Calu3 (cell line): ENCODE data around the gene RCCD1. TPM values are rescaled to one million over a fixed set of nuclear protein-coding genes. Genes with fewer than 3 reads are reported as not detected.
"Not testable (repeated sequence)": the region's sequence is repeated elsewhere in the genome, so short reads cannot be mapped to it uniquely, and the experiment has no call there.

Experiments
- BruUV-seq: library from RNA; stranded (reverse); fragments of 400-500 nt; replicated peaks from 2 replicates; lab custom pipeline; 2021; lab: Mats Ljungman, UMichigan
- CTCF ChIA-PET: fragments of 300-600 bp; sonication (Branson Sonifier 250); formaldehyde crosslinking; loops from one replicate; lab custom pipeline; 2022; ENCODE audit warnings: antibody characterized with exemption; lab: Charles Lee
- DNase-seq: peaks from one replicate; pipeline ENCODE4 v3.0.0; 2022
- H3K27ac Mint-ChIP-seq: one replicate; pipeline ENCODE4 v1.8.0; 2022; ENCODE audit warnings: mixed read lengths; ENCODE audit not compliant: unreplicated experiment
- H3K27me3 Mint-ChIP-seq: one replicate; pipeline ENCODE4 v1.8.0; 2022; ENCODE audit warnings: mixed read lengths; ENCODE audit not compliant: unreplicated experiment
- H3K36me3 Mint-ChIP-seq: one replicate; pipeline ENCODE4 v1.8.0; 2022; ENCODE audit warnings: mild to moderate bottlenecking, moderate library complexity, mixed read lengths; ENCODE audit not compliant: insufficient read depth, unreplicated experiment
- H3K4me1 Mint-ChIP-seq: one replicate; pipeline ENCODE4 v1.8.0; 2022; ENCODE audit warnings: mild to moderate bottlenecking, low read depth, mixed read lengths; ENCODE audit not compliant: unreplicated experiment
- H3K4me3 Mint-ChIP-seq: one replicate; pipeline ENCODE4 v1.8.0; 2022; ENCODE audit warnings: mild to moderate bottlenecking, low read depth, moderate library complexity, mixed read lengths; ENCODE audit not compliant: unreplicated experiment
- H3K9me3 Mint-ChIP-seq: one replicate; pipeline ENCODE4 v1.8.0; 2022; ENCODE audit warnings: low read depth, mixed read lengths; ENCODE audit not compliant: unreplicated experiment
- intact Hi-C: fragments of 100-400 bp; cut with micrococcal nuclease; formaldehyde crosslinking; loops from one replicate; pipeline ENCODE4 v1.10.0; 2022; ENCODE audit not compliant: unreplicated experiment
- total RNA-seq: library from RNA; stranded (reverse); gene quantifications from 2 replicates; pipeline ENCODE4 v1.2.3, GENCODE V29; 2022
- TF ChIP-seq, protein P1 (sequence below): fragments of 200-600 bp; IDR thresholded peaks from one replicate; pipeline ENCODE4 v1.8.0; 2022; ENCODE audit warnings: antibody characterized with exemption; ENCODE audit not compliant: unreplicated experiment

RCCD1 gene
- total RNA-seq, 1 experiment from 2014 or later = 42.6 TPM

DNA sequence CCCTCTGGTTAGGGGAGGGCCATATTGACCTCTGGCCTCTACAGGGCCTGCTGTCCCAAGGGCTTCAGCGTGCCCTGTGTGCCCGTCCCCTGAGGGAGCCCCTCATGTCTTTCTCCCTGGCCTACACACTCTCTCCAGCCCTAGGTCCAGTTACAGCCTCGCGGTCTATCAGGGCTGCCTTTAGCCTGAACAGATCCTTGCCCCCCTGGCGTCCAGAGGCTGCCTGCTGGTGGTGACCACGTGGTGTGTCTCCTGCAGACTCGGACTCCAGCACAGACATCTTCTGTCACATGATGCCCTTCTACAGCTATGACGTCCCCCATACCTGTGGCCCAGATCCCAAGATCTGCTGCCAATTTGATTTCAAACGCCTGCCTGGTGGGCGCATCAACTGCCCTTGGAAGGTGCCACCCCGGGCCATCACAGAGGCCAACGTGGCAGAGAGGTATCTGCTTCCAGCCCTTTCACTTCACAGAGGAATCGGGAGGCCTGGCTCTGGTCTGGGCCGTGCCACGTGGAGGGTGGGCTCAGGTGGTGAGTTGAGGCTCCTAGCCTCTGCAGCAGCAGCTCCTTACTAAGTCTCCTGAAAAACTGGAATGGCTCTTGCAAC, 47.5 kb upstream of the RCCD1 start:
- H3K4me1 Mint-ChIP-seq = no peaks in the 10 kb centered on the region

GRCh38 chr15:90907838-90908507, 46.7 kb upstream of the RCCD1 start:
- H3K4me3 Mint-ChIP-seq = no peak overlapping the region
- no TSS peak for BruUV-seq
- no peak overlapping the region for H3K27ac Mint-ChIP-seq
- H3K36me3 Mint-ChIP-seq = peaks cover 26% of the 10 kb centered on the region
- no peak for DNase-seq
- TF ChIP-seq, protein P1, sequence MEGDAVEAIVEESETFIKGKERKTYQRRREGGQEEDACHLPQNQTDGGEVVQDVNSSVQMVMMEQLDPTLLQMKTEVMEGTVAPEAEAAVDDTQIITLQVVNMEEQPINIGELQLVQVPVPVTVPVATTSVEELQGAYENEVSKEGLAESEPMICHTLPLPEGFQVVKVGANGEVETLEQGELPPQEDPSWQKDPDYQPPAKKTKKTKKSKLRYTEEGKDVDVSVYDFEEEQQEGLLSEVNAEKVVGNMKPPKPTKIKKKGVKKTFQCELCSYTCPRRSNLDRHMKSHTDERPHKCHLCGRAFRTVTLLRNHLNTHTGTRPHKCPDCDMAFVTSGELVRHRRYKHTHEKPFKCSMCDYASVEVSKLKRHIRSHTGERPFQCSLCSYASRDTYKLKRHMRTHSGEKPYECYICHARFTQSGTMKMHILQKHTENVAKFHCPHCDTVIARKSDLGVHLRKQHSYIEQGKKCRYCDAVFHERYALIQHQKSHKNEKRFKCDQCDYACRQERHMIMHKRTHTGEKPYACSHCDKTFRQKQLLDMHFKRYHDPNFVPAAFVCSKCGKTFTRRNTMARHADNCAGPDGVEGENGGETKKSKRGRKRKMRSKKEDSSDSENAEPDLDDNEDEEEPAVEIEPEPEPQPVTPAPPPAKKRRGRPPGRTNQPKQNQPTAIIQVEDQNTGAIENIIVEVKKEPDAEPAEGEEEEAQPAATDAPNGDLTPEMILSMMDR = no peak
- no peaks in the 10 kb centered on the region for H3K27me3 Mint-ChIP-seq
- CTCF ChIA-PET = no interaction called here
- intact Hi-C loops = no loop called here
- H3K4me1 Mint-ChIP-seq = no peaks in the 10 kb centered on the region
- H3K9me3 Mint-ChIP-seq = no peaks in the 10 kb centered on the region

More for the DNA sequence above, 47.5 kb upstream of the RCCD1 start:
- TF ChIP-seq, protein P1 = no peak
- no peak for DNase-seq
- intact Hi-C loops = no loop called here
- CTCF ChIA-PET = no interaction called here
- Mint-ChIP-seq H3K36me3 (peaks cover 26% of the 10 kb centered on the region), H3K27ac (no peak overlapping the region), H3K9me3 (no peaks in the 10 kb centered on the region), H3K4me3 (no peak overlapping the region), H3K27me3 (no peaks in the 10 kb centered on the region)
- no TSS peak for BruUV-seq

DNA sequence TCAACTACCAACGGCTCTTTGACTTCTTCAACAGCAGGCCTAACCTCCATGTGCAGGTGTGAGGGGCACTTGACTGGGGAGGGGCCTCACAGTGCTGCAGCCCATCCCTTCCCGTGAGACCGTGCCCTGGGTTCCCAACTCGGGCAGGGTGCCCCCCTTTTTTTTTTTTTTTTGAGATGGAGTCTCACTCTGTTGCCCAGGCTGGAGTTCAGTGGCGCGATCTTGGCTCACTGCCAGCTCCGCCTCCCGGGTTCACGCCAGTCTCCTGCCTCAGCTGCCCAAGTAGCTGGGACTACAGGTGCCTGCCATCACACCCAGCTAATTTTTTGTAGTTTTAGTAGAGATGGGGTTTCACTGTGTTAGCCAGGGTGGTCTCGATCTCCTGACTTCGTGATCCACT, 45.2 kb upstream of the RCCD1 start:
- not testable (repeated sequence) for H3K4me1 Mint-ChIP-seq

GRCh38 chr15:90909976-90910375, 44.7 kb upstream of the RCCD1 start:
- Mint-ChIP-seq H3K27ac (no peak overlapping the region), H3K9me3 (no peaks in the 10 kb centered on the region), H3K4me1 (no peaks in the 10 kb centered on the region), H3K27me3 (no peaks in the 10 kb centered on the region), H3K4me3 (no peak overlapping the region), H3K36me3 (peaks cover 21% of the 10 kb centered on the region)
- no peak for DNase-seq
- no TSS peak for BruUV-seq
- CTCF ChIA-PET = no interaction called here
- TF ChIP-seq, protein P1 = no peak
- intact Hi-C loops = no loop called here

More for the DNA sequence above, 45.2 kb upstream of the RCCD1 start:
- CTCF ChIA-PET, H3K4me3 Mint-ChIP-seq, H3K27ac Mint-ChIP-seq, BruUV-seq, DNase-seq, H3K9me3 Mint-ChIP-seq, intact Hi-C loops, H3K27me3 Mint-ChIP-seq: not testable (repeated sequence)
- H3K36me3 Mint-ChIP-seq = peaks cover 21% of the 10 kb centered on the region
